ENCODE data around the gene TLE3.

TLE3 gene

DNA sequence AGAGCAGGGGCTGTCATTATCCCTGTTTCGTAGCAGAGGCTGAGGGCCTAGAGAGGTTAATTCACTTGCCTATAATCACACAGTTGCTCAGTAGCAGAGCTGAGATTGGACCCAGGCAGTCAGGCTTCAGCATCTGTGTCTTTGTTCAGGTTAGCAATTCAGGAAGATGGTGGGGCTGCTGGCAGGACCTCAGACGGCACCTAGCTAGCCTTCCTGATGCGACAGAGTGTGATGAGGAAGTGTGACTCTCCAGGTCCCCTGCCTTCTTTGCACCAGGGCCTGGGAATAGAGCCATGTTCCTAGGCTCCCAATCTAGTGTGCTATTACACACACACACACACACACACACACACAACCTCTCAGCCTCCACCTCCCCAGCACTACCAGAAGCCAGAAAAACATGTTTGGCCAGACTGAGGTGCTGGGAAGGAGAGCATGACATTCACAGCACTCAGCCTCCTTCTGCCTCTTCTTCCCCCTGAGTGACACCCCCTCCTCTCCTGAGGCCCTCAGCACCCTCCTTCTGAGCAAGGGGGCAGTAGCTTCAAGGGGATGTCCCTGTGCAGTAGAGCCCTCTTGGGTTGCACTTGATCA lies 88.9 kb downstream of the TLE3 start:
- TF ChIP-seq, protein P1, sequence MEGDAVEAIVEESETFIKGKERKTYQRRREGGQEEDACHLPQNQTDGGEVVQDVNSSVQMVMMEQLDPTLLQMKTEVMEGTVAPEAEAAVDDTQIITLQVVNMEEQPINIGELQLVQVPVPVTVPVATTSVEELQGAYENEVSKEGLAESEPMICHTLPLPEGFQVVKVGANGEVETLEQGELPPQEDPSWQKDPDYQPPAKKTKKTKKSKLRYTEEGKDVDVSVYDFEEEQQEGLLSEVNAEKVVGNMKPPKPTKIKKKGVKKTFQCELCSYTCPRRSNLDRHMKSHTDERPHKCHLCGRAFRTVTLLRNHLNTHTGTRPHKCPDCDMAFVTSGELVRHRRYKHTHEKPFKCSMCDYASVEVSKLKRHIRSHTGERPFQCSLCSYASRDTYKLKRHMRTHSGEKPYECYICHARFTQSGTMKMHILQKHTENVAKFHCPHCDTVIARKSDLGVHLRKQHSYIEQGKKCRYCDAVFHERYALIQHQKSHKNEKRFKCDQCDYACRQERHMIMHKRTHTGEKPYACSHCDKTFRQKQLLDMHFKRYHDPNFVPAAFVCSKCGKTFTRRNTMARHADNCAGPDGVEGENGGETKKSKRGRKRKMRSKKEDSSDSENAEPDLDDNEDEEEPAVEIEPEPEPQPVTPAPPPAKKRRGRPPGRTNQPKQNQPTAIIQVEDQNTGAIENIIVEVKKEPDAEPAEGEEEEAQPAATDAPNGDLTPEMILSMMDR (IDR thresholded peaks at IDR 0.05; ENCODE audit: low read length, missing control alignments): no peak
- H3K4me3 ChIP-seq (replicated peaks; ENCODE audit: low read depth, low read length): no peak overlapping the region

DNA sequence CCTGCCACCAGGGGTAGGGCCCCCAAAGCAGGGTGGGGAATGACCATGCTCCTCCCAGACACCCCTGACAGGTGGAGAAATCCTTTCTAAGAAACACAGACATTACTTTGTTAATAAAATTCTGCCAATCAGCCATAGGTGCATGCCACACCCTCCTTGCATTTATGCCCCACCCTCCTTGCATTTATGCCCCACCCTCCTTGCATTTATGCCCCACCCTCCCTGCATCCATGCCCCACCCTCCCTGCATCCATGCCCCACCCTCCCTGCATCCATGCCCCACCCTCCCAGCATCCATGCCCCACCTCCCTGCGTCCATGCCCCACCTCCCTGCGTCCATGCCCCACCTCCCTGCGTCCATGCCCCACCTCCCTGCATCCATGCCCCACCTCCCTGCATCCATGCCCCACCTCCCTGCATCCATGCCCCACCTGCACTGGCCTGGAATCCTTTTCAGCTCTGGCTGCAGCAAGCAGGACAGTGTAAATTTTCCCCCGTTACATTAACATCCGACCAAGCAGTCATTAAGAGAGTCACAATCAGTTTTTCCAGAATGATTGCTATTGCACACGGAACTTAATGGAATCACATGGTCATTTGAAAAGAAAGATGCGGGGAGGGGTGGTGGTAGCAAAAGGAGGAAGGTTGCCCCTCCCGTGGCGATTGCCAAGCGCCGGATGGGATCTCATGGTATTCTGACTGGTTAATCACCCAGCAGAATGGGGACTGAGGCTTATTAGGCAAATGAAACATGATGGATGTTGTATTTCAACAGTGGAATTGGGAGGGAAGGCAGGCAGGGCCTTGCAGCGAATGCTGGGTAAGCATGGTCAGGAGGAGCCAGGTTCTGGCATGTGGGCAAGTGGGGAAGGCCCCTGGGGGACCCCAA lies 91.2 kb downstream of the TLE3 start:
- TF ChIP-seq, protein P1 (IDR thresholded peaks at IDR 0.05; ENCODE audit: low read length, missing control alignments): no peak
- no peak overlapping the region for H3K4me3 ChIP-seq (replicated peaks; ENCODE audit: low read depth, low read length)
- no peak for DNase-seq (ENCODE audit: low read depth)

More for the DNA sequence above, 88.9 kb downstream of the TLE3 start:
- no peak for DNase-seq (ENCODE audit: low read depth)

DNA sequence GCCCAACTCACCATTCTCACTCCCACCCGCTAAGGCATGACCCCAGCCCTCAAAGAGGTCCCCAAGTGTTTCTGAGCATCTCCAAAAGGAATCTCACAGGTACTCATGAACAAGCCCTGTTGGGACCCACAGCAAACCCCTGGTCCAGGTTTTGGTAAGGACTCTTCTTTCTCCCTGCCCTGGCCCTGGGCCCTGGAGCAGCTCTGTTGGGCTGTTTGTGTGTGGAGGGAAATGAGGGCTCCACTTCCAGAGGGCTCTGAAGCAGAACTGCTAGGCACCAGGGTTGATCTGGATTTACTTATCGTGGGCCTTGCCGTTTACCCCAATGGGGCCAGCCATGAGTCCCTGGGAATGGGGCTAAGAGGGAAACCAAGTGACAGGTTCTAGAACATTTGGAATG lies 92.9 kb downstream of the TLE3 start:
- TF ChIP-seq, protein P1 (IDR thresholded peaks at IDR 0.05; ENCODE audit: low read length, missing control alignments): no peak
- H3K4me3 ChIP-seq (replicated peaks; ENCODE audit: low read depth, low read length): no peak overlapping the region
- DNase-seq (ENCODE audit: low read depth): no peak

- H3K4me3 ChIP-seq (replicated peaks; ENCODE audit: low read depth, low read length): no peak overlapping the region
- TF ChIP-seq, protein P1 (IDR thresholded peaks at IDR 0.05; ENCODE audit: low read length, missing control alignments): no peak
- no peak for DNase-seq (ENCODE audit: low read depth)
Measured at GRCh38 chr15:70002897-70003296, 94.8 kb downstream of the TLE3 start.

DNA sequence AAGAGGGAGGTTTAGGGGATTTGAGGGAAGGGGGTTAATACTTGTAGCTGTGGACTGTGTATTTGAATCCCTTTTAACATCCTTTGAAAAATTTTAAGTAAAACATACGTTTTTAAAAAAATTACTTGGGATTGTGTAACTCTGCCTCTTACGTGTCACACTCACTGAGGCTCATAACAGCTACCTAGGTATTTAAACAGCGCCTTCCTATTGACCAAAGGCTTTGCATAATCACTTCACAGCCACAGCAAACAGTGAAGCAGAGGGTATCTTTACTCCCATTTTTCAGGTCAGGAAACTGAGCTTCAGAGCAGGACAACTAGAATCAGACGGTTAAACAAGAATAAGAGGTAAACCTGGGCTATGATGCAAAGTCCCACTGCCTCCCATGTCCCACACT lies 95.9 kb downstream of the TLE3 start:
- TF ChIP-seq, protein P1 (IDR thresholded peaks at IDR 0.05; ENCODE audit: low read length, missing control alignments): no peak
- no peak overlapping the region for H3K4me3 ChIP-seq (replicated peaks; ENCODE audit: low read depth, low read length)
- DNase-seq (ENCODE audit: low read depth): no peak

DNA sequence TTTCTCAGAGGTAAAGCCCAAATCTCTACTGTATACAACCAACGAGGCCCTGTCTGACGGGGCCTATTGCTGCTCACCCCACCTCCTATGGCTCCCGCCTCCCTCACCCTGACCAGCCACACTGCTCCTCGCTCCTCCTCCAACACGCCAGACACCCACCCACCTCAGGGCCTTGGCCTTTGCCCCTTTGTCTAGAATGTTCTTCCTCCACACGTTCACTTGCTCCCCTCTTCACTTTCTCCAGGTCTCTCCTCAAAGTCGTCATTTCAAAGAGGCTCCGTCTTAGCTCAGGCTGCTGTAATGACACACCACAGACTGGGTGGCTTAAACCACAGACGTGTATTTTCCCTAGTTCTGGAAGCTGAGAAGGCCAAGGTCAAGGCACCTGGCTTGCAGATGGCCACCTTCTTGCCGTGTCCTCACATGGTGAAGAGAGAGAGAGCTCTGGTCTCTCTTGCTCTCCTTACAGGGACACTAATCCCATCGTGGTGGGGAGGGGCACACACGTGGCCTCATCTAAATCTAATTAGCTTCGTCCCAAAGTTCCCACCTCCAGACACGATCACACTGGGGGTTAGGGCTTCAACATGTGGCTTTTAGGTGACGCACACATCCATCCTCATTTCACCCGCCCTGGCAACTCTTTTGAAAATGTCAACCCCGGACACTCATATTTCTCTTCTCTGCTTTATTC lies 98.2 kb downstream of the TLE3 start:
- TF ChIP-seq, protein P1 (IDR thresholded peaks at IDR 0.05; ENCODE audit: low read length, missing control alignments): no peak
- no peak for DNase-seq (ENCODE audit: low read depth)

More for the DNA sequence above, 98.2 kb downstream of the TLE3 start:
- no peak overlapping the region for H3K4me3 ChIP-seq (replicated peaks; ENCODE audit: low read depth, low read length)

All from fibroblast of pulmonary artery (primary cell).